ENCODE data around the gene SGCA.

- TF ChIP-seq CTCF (IDR thresholded peaks at IDR 0.05; ENCODE audit: low read length) (no peak), EZH2 (optimal IDR thresholded peaks at IDR 0.05; ENCODE audit: low read depth, low read length) (no peak)
Measured at GRCh38 chr17:50174444-50174843, 8.6 kb downstream of the SGCA start.

Data from MM.1S (cell line).